CD4-positive, alpha-beta T cell treated with Interferon alpha-2 for 1 hour (primary cell): ENCODE data around the gene EIF1AD.
A peak's percentile ranks its signal among the peaks of the same experiment; 100 is the strongest.

Experiments
- DNase-seq, 2 donors: peaks; one replicate each; pipeline ENCODE4 v3.0.0-alpha.2; 2020 to 2022

Gene EIF1AD

GRCh38 chr11:66002648-66003225 lies 780 bp upstream of the EIF1AD start:
- no peak for DNase-seq

DNA sequence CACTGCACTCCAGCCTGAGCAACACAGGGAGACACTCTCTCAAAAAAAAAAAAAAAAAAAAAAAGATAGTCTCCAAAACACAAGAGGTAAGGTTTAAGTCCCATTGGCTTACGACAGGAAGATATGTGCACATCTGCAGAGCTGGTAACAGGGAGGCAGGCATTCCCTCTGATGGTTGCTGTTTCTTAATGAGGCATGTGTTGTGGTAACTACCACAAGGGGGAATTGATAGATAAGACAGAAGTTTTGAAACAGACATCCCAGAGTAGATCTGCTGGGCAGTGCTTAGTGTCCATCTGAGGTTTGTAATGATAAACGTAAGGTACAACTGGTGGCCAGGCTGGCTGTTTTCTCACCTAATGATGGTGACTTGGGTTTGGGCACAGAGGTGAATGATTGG lies 4.7 kb downstream of the EIF1AD start:
- DNase-seq: no peak

DNA sequence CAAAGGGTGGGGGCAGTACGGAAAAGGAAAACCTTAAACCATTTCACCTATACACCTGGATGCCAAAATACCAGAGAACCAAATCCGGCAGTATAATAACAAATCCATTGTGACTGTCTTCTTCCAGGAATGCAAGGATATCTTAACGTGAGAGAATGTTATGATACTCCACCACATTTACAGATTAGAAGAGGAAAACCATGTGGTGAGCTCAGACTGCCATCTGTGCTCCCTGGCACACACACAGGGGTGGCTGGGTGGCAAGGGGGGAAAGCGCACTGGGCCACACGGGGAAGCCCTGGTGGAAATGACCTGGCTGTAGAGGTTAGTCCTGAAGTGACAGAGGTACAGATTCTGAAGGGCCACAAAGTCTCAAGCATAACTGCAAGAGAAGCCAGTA lies 9.9 kb downstream of the EIF1AD start:
- no peak for DNase-seq

GRCh38 chr11:65988791-65989592 lies 13.0 kb downstream of the EIF1AD start:
- peak; percentile 94 to 96 for DNase-seq

DNA sequence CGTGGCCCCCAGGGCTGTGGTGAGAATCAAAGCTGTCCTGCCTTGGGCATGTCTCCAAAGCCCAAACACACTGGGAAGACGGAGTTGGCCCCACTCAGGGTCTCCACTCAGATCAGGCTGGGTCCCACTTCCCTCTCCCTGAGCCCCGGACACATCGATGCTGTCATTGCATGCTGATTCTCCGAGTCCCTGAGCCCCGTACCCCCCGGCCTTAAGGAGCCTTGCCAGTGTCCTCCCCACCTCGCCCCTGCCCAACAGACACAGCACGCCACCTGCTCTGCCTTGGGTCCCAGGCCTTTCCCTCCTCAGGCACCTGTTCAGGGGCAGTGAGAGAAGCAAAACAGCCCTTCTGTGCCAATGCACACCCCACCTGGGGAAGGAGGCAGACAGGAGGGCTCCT lies 14.6 kb downstream of the EIF1AD start:
- no peak for DNase-seq

GRCh38 chr11:65983589-65983987 lies 18.4 kb downstream of the EIF1AD start:
- DNase-seq: no peak

GRCh38 chr11:65982824-65983588 lies 19.0 kb downstream of the EIF1AD start:
- DNase-seq: no peak

DNA sequence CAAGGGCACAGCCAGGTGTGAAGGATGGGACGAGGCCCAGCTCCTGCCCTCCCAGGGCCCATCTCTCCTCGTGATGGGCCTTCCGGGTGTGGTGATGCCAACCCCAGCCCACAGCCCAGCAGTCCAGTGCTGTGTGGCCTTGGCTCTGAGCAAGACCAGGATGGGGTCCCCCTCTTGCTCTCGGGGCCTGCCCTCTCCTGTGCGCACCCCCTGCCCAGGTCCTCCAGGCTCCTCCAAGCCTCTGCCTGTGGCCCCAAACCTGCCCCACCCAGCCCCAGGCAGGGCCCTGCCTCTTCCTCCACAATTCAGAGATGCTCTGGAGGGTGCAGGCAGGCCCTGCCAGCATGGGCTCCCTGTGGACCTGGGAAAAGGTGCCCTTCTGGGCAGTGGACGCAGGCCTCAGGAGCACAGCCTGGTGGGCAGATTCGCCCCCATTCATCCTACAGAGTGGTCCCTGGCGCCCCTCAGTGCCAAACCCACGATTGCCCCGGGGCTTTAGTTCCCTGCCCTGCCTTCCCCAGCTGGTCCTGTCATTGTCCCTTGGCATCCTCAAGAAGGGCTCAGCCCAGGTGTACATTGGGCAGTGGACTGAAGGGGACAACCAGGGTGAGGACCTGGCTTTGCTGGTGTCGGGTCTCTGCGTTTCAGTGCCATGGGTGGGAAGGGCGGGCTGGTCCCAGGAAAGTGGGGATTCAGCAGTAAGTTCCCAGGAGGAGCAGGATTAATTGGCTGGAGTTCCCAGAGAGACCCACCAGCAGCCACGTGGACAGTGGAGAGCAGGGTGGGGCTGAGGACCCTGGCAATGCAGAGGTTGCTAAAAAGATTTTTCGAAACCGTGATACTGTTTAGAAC lies 19.8 kb downstream of the EIF1AD start:
- no peak for DNase-seq

DNA sequence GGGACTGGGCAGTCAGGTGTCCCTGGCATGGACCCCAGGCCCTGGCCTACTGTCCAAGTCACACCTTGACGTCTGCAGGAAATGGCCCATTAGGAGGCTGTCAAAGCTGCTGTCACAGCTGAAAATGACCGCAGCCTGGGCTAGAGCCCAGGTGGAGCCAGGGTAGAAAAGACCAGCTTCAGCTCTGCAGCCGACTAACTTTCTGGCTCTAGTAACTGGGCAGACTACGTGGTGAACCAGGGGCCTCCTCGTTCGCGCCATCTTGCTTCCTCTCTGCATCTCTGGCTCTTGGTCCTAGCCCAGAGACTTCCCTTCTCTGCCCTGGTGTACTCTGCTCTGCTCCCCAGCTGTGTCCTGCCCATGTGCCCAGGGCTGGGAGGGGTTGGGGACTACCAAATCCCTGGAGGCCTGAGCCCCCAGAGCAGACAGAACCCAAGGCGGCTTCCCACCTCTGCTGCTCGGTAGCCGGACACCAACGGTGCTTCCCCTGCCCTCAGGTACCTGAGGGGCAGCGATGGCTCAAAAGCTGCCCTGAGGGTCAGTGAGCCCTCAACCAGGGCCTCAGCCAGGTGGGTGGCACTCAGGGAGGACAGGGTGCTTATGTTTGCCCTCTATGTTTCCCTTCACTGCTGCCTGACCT lies 20.7 kb downstream of the EIF1AD start:
- no peak for DNase-seq

GRCh38 chr11:65979261-65979759 lies 22.6 kb downstream of the EIF1AD start:
- no peak for DNase-seq

GRCh38 chr11:65978391-65979238 lies 23.3 kb downstream of the EIF1AD start:
- DNase-seq: no peak

DNA sequence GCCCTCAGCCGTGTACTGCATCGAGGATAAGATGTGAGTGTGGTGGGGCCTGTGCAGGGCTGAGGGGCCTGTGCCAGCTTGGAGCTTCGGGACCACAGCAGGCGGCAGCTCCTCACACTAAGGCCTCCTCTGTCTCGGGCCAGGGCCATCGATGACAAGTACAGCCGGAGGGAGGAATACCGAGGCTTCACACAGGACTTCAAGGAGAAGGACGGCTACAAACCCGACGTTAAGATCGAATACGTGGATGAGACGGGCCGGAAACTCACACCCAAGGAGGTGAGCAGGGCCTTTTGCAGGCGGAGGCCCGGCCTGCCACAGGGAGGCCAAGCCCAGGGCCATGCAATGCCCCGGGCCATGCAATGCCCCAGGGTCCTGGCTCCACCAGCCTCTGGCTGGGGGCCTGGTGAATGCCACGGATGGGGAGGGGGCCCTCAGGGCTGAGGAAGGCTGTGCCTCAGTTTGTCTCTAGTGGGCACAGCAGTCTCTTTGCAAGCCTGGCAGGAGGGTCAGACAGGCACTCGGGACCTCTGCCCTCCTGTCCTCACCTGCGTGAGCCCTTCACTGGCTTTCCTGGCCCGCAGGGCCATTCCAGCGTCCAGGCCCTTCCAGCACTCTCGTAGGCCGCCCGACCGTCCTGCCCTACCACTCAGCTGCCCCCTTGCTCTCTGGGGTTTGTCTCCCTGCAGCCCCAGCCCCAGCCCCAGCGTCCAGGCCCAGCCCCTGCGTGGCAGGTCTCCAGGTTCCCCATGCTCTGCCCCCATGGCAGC lies 24.2 kb downstream of the EIF1AD start:
- DNase-seq: no peak

- no peak for DNase-seq
Observed at GRCh38 chr11:65976216-65977176, 25.5 kb downstream of the EIF1AD start.

DNA sequence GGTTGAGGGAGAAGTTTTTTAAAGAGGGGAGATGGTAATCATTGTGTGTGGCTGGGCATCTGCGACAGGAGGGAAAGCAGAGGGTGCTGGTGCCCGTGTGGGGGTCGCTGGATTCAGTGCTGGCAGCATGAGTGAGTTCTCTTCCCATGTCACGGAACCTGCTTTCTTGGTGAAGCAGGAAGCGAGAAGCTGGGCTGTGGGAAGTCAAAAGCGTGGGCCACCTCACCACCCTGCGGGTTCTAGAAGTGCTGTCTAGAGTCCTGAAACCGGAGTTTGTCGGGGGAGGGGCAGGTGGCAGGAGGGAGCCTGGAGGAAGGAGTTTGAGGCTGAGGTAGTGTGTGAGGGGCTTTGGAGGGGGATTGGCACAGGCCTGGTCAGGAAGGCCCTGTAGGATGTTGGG lies 26.2 kb downstream of the EIF1AD start:
- DNase-seq: no peak

GRCh38 chr11:65973439-65974110 lies 28.4 kb downstream of the EIF1AD start:
- DNase-seq: no peak

GRCh38 chr11:65972116-65972515 lies 29.8 kb downstream of the EIF1AD start:
- DNase-seq: no peak

DNA sequence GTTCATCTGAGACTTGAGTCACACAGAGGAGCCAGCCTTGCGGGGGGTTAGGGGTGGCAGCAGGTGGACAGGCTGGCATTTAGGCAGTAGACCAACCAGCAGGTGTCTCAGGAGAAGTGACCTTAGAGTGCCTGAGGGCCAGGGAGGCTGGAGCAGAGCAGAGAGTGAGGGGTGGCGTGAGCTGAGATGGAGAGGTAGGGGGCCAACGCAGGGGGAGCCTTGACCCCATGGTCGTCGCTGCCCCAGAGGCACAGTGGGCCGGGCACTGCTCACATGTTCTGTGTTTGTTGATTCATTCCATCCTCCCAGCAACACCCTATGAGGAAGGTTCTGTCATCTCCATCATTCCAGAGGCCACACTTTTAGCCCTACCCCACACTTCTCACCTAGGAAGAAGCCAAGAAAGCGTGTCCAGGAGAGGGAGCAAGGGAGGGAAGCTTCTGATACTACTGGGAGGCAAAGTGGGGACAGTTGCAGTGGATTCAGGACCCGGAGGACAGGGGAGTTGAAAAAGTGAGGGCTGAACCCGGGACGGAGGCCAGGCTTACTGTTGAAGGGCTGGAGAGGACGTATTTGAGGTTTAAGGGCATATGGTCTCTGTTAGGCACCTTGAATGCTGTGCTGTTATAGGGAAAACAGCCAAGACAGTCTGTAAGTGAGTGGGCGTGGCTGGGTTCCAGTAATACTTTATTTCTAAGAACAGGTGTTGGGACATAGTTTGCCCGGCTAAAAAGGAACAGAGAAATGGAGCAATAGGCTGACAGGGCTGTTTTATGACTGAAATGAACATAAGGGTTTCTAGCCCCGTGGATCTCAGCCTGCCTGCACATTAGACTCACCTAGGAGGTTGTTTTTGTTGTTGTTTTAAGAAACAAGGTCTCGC lies 33.1 kb downstream of the EIF1AD start:
- DNase-seq: no peak
